MCF 10A (cell line): ENCODE measurements around the gene BCAS3. TPM values are rescaled to one million over a fixed set of nuclear protein-coding genes. Genes with fewer than 3 reads are reported as not detected.
A peak's percentile ranks its signal among the peaks of the same experiment; 100 is the strongest.
"Not testable (repeated sequence)": the region's sequence is repeated elsewhere in the genome, so short reads cannot be mapped to it uniquely, and the experiment has no call there.

Source experiments
- BruUV-seq: library from RNA; stranded (reverse); fragments of 400-500 nt; replicated peaks from 2 replicates; lab custom pipeline; 2021; lab: Mats Ljungman, UMichigan
- CTCF ChIA-PET: fragments of 300-600 bp; sonication (Branson Sonifier 250); formaldehyde crosslinking; extraction: SDS; loops from one replicate; lab custom pipeline; 2021; ENCODE audit warnings: antibody characterized with exemption, inconsistent platforms; lab: Yijun Ruan, JAX
- POLR2A ChIA-PET: fragments of 300-600, 350-650 bp; sonication (Branson Sonifier 250); formaldehyde crosslinking; extraction: SDS; loops from one replicate; lab custom pipeline; 2020; ENCODE audit warnings: antibody characterized with exemption, inconsistent platforms; lab: Yijun Ruan, JAX
- DNase-seq: peaks from one replicate; pipeline ENCODE4 v3.0.0-alpha.2; 2018; ENCODE audit not compliant: unreplicated experiment
- H3K27ac Mint-ChIP-seq: one replicate; pipeline ENCODE4 v1.8.0; 2022; ENCODE audit warnings: mild to moderate bottlenecking, low read depth, mixed read lengths; ENCODE audit not compliant: unreplicated experiment
- H3K27me3 Mint-ChIP-seq: one replicate; pipeline ENCODE4 v1.8.0; 2022; ENCODE audit warnings: mixed read lengths; ENCODE audit not compliant: insufficient read depth, unreplicated experiment
- H3K36me3 Mint-ChIP-seq: one replicate; pipeline ENCODE4 v1.8.0; 2022; ENCODE audit warnings: mild to moderate bottlenecking, moderate library complexity, mixed read lengths; ENCODE audit not compliant: insufficient read depth, unreplicated experiment
- H3K4me1 Mint-ChIP-seq: one replicate; pipeline ENCODE4 v1.8.0; 2022; ENCODE audit warnings: mixed read lengths; ENCODE audit not compliant: insufficient read depth, unreplicated experiment
- H3K4me3 Mint-ChIP-seq: one replicate; pipeline ENCODE4 v1.8.0; 2022; ENCODE audit warnings: mild to moderate bottlenecking, moderate library complexity, mixed read lengths; ENCODE audit not compliant: unreplicated experiment
- H3K9me3 Mint-ChIP-seq: one replicate; pipeline ENCODE4 v1.8.0; 2022; ENCODE audit warnings: mixed read lengths; ENCODE audit not compliant: unreplicated experiment
- intact Hi-C: fragments of 100-400 bp; cut with micrococcal nuclease; formaldehyde crosslinking; loops from 2 replicates; pipeline ENCODE4 v1.14.1; 2022
- total RNA-seq: library from RNA; stranded (reverse); gene quantifications from 2 replicates; pipeline ENCODE4 v1.2.3, GENCODE V29; 2022
- TF ChIP-seq, protein P1 (sequence below): fragments of 200-600 bp; IDR thresholded peaks from one replicate; pipeline ENCODE4 v1.8.0; 2022; ENCODE audit warnings: antibody characterized with exemption, mild to moderate bottlenecking; ENCODE audit not compliant: unreplicated experiment

BCAS3 gene
- total RNA-seq, 1 experiment from 2014 or later: 14.6 TPM

DNA sequence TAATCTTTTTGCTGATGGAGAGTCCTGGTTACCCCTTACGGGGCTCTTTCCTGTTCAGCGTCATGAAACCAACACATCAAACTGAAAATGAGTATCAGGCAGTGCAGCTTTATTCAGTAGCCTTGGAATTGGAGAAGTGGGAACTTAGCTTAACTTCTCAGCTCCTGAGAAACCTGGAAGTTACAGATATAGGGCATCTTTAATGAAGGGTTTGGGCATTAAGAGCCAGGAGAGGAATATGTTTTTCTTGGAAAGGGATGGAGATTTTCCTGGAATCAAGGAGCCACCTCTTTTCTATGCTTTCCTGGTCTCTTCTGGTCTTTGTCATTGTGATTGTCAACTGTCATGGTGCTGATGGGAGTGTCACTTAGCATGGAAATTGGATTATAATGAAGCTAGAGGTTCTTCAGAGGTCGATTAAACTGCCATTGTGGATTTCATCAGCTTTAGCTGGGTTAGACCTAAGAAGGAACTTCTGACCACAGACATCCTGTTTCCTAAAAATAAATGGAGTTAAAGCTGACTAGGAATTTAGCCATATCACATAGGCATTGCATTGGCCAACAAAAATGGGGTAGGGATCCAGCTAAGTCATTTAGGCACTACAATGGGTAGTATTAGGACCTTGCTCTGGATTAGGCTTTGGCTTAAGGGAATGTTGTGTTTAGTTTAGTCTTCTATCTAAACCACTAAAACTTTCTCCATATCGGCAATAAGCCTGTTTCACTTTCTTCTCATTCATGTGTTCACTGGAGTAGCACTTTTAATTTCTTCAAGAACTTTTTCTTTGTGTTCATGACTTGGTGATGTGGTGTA is 186.4 kb downstream of the BCAS3 start:
- Mint-ChIP-seq H3K4me3 (no peak overlapping the region), H3K9me3 (no peaks in the 10 kb centered on the region), H3K36me3 (no peaks in the 10 kb centered on the region), H3K4me1 (no peaks in the 10 kb centered on the region), H3K27ac (no peak overlapping the region), H3K27me3 (no peaks in the 10 kb centered on the region)
- ChIA-PET POLR2A (no interaction called here), CTCF (interaction anchor here (0.6 to 1.1 kb wide), 2 partner anchors 66 to 124 kb away, joined by 3 to 5 read pairs; no protein-coding TSS in a partner anchor)
- intact Hi-C loops: no loop called here
- TF ChIP-seq, protein P1, sequence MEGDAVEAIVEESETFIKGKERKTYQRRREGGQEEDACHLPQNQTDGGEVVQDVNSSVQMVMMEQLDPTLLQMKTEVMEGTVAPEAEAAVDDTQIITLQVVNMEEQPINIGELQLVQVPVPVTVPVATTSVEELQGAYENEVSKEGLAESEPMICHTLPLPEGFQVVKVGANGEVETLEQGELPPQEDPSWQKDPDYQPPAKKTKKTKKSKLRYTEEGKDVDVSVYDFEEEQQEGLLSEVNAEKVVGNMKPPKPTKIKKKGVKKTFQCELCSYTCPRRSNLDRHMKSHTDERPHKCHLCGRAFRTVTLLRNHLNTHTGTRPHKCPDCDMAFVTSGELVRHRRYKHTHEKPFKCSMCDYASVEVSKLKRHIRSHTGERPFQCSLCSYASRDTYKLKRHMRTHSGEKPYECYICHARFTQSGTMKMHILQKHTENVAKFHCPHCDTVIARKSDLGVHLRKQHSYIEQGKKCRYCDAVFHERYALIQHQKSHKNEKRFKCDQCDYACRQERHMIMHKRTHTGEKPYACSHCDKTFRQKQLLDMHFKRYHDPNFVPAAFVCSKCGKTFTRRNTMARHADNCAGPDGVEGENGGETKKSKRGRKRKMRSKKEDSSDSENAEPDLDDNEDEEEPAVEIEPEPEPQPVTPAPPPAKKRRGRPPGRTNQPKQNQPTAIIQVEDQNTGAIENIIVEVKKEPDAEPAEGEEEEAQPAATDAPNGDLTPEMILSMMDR: no peak
- no peak for DNase-seq
- no TSS peak for BruUV-seq

DNA sequence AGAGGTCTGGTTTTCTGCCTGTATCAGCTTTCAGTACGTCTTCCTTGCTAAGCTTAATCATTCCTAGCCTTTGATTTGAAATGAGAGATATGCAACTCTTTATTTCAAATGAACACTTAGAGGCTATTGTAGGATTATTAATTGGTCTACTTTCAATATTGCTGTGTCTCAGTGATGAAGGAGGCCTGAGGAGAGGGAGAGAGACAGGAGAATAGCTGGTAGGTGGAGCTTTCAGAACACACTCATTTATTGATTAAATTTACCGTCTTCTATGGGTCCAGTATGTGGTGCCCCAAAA is 187.0 kb downstream of the BCAS3 start:
- CTCF ChIA-PET: interaction anchor here (1.1 kb wide), 1 partner anchor 124 kb away, joined by 5 read pairs; no protein-coding TSS in a partner anchor
- intact Hi-C loops: no loop called here
- no peak for DNase-seq
- Mint-ChIP-seq H3K36me3 (no peaks in the 10 kb centered on the region), H3K27ac (no peak overlapping the region), H3K27me3 (no peaks in the 10 kb centered on the region), H3K4me1 (no peaks in the 10 kb centered on the region), H3K9me3 (no peaks in the 10 kb centered on the region), H3K4me3 (no peak overlapping the region)
- TF ChIP-seq, protein P1: no peak
- POLR2A ChIA-PET: no interaction called here
- BruUV-seq: no TSS peak

DNA sequence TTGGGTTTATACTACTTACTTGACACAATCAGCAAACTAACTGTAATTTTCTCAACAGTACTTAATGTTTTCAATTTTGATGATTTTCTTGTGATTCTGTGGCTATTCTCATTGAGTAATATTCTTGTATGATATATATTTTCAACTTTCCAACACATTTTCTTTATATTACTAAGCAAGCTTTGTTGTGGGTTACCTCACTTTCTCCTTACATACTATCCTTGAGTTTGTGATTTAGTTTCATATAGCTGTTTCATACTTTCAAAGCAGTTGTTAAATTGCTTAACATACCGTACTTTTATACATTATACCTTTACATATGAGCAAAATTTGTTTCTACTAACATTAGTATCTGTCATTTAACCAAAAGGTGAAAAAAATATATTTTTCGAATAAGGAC is 197.1 kb downstream of the BCAS3 start:
- no TSS peak for BruUV-seq
- CTCF ChIA-PET: no interaction called here
- no peaks in the 10 kb centered on the region for H3K36me3 Mint-ChIP-seq

DNA sequence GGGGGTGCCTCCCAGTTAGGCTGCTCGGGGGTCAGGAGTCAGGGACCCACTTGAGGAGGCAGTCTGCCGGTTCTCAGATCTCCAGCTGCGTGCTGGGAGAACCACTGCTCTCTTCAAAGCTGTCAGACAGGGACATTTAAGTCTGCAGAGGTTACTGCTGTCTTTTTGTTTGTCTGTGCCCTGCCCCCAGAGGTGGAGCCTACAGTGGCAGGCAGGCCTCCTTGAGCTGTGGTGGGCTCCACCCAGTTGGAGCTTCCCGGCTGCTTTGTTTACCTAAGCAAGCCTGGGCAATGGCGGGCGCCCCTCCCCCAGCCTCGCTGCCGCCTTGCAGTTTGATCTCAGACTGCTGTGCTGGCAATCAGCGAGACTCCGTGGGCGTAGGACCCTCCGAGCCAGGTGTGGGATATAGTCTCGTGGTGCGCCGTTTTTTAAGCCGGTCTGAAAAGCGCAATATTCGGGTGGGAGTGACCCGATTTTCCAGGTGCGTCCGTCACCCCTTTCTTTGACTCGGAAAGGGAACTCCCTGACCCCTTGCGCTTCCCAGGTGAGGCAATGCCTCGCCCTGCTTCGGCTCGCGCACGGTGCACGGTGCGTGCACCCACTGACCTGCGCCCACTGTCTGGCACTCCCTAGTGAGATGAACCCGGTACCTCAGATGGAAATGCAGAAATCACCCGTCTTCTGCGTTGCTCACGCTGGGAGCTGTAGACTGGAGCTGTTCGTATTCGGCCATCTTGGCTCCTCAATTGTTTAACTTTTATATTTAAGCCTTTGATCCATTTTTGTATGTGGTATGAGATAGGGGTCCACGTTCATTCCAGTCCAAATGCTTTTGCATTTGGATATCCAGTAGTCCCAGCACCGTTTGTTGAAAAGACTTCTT is 209.3 kb downstream of the BCAS3 start:
- H3K4me3 Mint-ChIP-seq: peak overlapping the region; percentile 81
- H3K36me3 Mint-ChIP-seq, H3K27me3 Mint-ChIP-seq, H3K4me1 Mint-ChIP-seq, BruUV-seq, DNase-seq, intact Hi-C loops, CTCF ChIA-PET, H3K9me3 Mint-ChIP-seq: not testable (repeated sequence)
- POLR2A ChIA-PET: interaction anchor here (1.2 to 2.3 kb wide), 2 partner anchors 15 to 54 kb away, joined by 3 to 9 read pairs; no protein-coding TSS in a partner anchor
- peak overlapping the region; percentile 93 for H3K27ac Mint-ChIP-seq

More for the DNA sequence above, 197.1 kb downstream of the BCAS3 start:
- Mint-ChIP-seq H3K4me1 (no peaks in the 10 kb centered on the region), H3K27me3 (no peaks in the 10 kb centered on the region), H3K27ac (no peak overlapping the region), H3K4me3 (no peak overlapping the region), H3K9me3 (no peaks in the 10 kb centered on the region)
- TF ChIP-seq, protein P1: no peak
- DNase-seq: no peak
- POLR2A ChIA-PET: no interaction called here
- intact Hi-C loops: no loop called here
